ENCODE measurements around the gene METAP1. TPM values are rescaled to one million over a fixed set of nuclear protein-coding genes. Genes with fewer than 3 reads are reported as not detected.

The METAP1 gene
- total and polyA plus RNA-seq, 2 of the 4 experiments (the other 2 are of a cell fraction), result 43.7 to 47.9 TPM

- H3K4me1 ChIP-seq (ENCODE audit: control insufficient read depth, insufficient read depth, low read length), result peaks cover 6% of the 10 kb centered on the region; the same call in 1 of the 2 replicates
- H3K27ac ChIP-seq (ENCODE audit: insufficient read depth, low read length), result no peak overlapping the region
- H3K27me3 ChIP-seq (ENCODE audit: control insufficient read depth, insufficient read depth, low read length), result no peaks in the 10 kb centered on the region
- no peak overlapping the region for H2AFZ ChIP-seq (replicated peaks; ENCODE audit: low read length, poor library complexity)
- ATAC-seq (ENCODE audit: low read depth) (peak; percentile 51), DNase-seq (peak; percentile 11)
- H2BK20ac ChIP-seq (ENCODE audit: low read depth, low read length), result no peak overlapping the region
- H3K23ac ChIP-seq (ENCODE audit: low read depth, low read length), result no peak overlapping the region
- CTCF ChIA-PET, result no interaction called here
- 0 out of 2 replicates have a peak, but pooled peaks cover 3% of the 10 kb centered on the region for H3K9me1 ChIP-seq (ENCODE audit: insufficient read depth, low read length)
- no peak overlapping the region for H3K14ac ChIP-seq (replicated peaks; ENCODE audit: low read depth, low read length)
- no TSS peak for BruUV-seq (replicated peaks)
- H2BK15ac ChIP-seq (ENCODE audit: low read depth, low read length), result no peak overlapping the region
- H4K91ac ChIP-seq (ENCODE audit: insufficient read depth, low read depth, low read length), result no peak overlapping the region
- H3K36me3 ChIP-seq (ENCODE audit: control insufficient read depth, insufficient read depth, low read length), result no peaks in the 10 kb centered on the region
- dilution Hi-C loops (cut with HindIII; ENCODE audit: low sequenced_read_pairs, unreplicated experiment), result no loop called here
- POLR2A ChIA-PET (ENCODE audit: unreplicated experiment), result no interaction called here
- in situ Hi-C loops (cut with MboI; ENCODE audit: low sequenced_read_pairs), result no loop called here
- intact Hi-C loops (cut with micrococcal nuclease), result no loop called here
- no peak overlapping the region for H4K5ac ChIP-seq (ENCODE audit: low read depth, low read length)
- H3K9ac ChIP-seq (ENCODE audit: low read depth, low read length), result no peak overlapping the region
- no peak overlapping the region for H3K4me3 ChIP-seq (ENCODE audit: insufficient read depth, low read depth, low read length)
- H2AK5ac ChIP-seq (ENCODE audit: low read depth, low read length), result no peak overlapping the region
- no peak overlapping the region for H2BK5ac ChIP-seq (ENCODE audit: low read depth, low read length, poor library complexity, severe bottlenecking)
- H3K4me2 ChIP-seq (ENCODE audit: low read depth, low read length), result no peak overlapping the region
- H3K18ac ChIP-seq (ENCODE audit: low read depth, low read length), result no peak overlapping the region
- H2AK9ac ChIP-seq (replicated peaks; ENCODE audit: low read depth, low read length, poor library complexity), result no peak overlapping the region
- no peaks in the 10 kb centered on the region for H3K9me3 ChIP-seq (ENCODE audit: control insufficient read depth, insufficient read depth, low read length)
- no peak overlapping the region for H3K4ac ChIP-seq (ENCODE audit: low read depth, low read length)
- H4K20me1 ChIP-seq (ENCODE audit: insufficient read depth, low read length), result no peaks in the 10 kb centered on the region; the same call in 1 of the 2 replicates
- peaks cover 32 to 65% of the 10 kb centered on the region in 2 experiments for H3K79me1 ChIP-seq (ENCODE audit: low read depth in 1 of 2, low read length in 2 of 2)
- no peak overlapping the region for H2BK120ac ChIP-seq (ENCODE audit: low read depth, low read length)
- no peak overlapping the region for H3K56ac ChIP-seq (ENCODE audit: extremely low read depth, insufficient read depth, low read length)
- TF ChIP-seq, protein P1, sequence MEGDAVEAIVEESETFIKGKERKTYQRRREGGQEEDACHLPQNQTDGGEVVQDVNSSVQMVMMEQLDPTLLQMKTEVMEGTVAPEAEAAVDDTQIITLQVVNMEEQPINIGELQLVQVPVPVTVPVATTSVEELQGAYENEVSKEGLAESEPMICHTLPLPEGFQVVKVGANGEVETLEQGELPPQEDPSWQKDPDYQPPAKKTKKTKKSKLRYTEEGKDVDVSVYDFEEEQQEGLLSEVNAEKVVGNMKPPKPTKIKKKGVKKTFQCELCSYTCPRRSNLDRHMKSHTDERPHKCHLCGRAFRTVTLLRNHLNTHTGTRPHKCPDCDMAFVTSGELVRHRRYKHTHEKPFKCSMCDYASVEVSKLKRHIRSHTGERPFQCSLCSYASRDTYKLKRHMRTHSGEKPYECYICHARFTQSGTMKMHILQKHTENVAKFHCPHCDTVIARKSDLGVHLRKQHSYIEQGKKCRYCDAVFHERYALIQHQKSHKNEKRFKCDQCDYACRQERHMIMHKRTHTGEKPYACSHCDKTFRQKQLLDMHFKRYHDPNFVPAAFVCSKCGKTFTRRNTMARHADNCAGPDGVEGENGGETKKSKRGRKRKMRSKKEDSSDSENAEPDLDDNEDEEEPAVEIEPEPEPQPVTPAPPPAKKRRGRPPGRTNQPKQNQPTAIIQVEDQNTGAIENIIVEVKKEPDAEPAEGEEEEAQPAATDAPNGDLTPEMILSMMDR (conservative IDR thresholded peaks at IDR 0.05; ENCODE audit: low read depth, low read length), result no peak
- TF ChIP-seq RFX5 (IDR thresholded peaks at IDR 0.05; ENCODE audit: low read depth, low read length), result 0 out of 2 replicates have a peak, but pooled peaks have one; percentile 15
- no peak for TF ChIP-seq SMC3 (IDR thresholded peaks at IDR 0.05; ENCODE audit: low read depth, low read length)
- H4K8ac ChIP-seq (ENCODE audit: low read depth in 2 of 2, low read length in 2 of 2), result no peak overlapping the region
Observed at GRCh38 chr4:99028187-99028586, 32.7 kb downstream of the METAP1 start.
